Measurements from ENCODE around the gene IP6K1.
"Not testable (repeated sequence)": the region's sequence is repeated elsewhere in the genome, so short reads cannot be mapped to it uniquely, and the experiment has no call there.

Gene IP6K1

DNA sequence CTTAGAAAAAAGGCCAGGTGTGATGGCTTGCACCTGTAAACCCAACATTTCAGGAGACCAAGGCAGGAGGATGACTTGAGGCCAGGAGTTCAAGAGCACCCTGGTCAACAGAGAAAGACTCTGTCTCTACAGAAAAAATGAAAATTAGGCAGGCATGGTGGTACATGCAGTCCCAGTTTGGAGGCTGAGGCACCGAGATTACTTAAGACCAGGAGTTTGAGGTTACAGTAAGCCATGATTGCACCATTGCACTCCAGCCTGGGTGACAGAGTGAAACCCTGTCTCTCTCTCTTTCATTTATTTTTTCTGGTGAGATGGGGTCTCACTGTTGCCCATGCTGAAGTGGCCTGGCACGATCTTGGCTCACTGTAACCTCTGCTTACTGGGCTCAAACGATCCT lies 24.7 kb downstream of the IP6K1 start:
- DNase-seq: no peak

DNA sequence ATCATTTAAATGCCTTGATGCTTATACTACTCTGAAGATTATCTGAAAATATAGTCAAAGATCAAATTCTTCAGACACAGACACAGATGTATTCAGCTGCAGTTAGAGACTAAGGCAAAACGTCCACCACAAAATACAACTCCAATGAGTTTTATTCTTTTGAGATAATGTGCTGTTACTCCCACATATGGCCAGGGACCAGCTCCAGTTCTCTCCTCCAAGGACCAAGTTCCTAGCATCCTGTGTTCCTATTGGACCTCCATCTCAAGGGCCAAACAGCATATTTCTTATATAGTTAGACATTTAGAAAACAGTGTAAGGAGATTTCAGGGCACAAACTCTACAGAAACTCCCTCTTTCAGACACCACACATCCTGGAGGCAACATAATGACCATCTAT lies 27.1 kb downstream of the IP6K1 start:
- no peak for DNase-seq

DNA sequence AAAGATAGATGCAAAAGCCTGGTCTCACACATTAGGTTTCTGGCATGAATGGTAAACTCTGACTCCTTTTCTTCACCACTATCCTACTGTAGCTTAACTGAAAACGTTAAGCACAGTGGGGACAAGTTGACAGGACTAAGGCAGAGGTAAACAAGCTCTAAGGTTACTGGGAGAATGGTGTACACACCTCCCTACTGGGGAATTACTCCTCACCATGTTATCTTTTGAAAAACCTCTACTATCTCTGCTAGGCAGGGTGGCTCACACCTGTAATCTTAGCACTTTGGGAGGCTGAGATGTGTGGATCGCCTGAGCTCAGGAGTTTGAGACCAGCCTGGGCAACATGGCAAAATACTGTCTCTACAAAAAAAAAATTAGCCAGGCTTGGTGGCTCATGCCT lies 29.1 kb downstream of the IP6K1 start:
- DNase-seq: no peak

DNA sequence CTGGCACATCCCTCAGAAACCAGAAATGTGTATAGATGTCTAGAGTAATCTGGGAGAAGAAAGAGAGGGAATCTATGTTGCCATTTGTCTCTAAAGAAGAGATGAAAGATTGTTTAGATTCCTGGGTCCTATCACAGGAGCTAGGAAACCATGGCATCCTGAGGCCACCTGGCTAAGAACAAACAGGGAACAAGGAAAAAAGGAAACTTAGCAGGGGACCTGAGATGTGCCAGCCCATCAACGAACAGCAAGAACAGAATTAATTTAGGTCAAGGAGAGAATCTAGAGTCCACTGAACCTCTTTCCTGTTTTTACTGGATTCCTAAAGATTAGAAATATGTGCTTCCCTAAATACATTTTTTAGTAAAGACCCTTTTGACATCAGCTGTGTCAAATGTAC lies 30.3 kb downstream of the IP6K1 start:
- no peak for DNase-seq

DNA sequence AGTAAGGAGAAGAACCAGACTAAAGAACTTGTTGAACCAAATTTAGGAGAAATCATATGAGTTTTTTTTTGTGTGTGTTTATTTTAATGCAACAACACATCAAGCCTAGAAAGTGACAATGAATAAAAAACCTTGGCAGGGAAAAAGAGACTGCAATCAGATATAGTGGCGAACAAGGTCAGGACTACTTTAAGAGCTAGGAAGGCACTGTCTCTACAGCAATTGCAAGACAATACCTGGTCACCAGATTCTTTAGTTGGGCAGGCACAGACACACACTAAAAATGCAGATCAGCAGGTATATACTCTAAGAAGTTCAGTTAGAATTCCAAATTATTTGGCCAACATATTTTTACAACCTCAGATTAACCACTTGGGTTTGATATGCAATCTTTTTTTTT lies 31.8 kb downstream of the IP6K1 start:
- DNase-seq: no peak

DNA sequence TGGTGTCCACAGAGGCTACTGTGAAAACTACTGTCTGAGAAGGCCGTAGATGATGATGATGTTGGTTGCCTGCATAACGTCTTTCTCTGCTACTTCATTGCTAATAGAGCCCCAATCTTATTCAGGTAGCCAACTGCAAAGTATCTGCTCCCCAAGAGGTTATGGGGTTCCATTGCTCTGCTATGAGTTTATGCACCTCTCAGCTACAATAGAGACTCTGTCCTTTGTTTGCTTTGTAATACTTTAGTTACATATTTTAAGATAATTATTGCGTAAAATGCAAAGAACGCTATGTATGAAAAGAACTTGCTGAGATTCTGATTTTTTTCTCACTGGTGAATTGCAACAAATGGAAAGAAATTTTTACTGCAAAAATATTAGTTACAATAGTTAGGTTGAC lies 34.8 kb downstream of the IP6K1 start:
- DNase-seq: no peak

DNA sequence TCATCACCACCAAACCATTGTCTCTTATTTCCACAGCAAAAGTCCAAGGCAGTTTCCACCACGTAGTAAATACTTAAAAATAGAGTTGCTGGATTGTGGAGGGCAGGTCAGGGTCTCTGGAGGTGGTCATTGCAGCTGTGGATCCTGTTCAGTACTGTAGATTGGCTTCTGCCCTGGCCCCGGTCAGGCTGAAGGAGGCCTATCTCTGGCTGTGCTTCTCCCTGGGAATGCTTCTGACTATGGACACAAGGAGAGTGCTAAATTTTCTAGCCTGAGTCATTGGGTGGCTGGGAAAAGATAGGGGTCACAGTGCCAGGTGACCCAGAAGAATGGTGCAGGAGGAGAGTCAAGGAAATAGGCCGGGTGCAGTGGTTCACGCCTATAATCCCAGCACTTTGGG lies 36.3 kb downstream of the IP6K1 start:
- no peak for DNase-seq

DNA sequence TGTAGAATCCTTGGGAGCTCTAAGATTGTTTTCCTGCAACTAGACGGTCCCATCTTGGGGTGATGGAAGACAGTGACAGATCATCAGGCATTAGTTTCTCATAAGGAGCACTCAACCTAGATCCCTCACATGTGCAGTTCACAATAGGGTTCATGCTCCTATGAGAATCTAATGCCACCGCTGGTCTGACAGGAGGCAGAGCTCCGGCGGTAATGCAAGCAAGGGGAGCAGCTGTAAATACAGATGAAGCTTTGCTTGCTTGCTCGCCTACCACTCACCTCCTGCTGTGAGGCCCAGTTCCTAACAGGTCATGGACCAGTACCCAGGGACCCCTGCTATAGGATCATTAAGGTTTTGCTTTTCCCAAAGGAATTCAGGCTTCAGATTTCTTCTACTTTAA lies 37.5 kb downstream of the IP6K1 start:
- not testable (repeated sequence) for DNase-seq

DNA sequence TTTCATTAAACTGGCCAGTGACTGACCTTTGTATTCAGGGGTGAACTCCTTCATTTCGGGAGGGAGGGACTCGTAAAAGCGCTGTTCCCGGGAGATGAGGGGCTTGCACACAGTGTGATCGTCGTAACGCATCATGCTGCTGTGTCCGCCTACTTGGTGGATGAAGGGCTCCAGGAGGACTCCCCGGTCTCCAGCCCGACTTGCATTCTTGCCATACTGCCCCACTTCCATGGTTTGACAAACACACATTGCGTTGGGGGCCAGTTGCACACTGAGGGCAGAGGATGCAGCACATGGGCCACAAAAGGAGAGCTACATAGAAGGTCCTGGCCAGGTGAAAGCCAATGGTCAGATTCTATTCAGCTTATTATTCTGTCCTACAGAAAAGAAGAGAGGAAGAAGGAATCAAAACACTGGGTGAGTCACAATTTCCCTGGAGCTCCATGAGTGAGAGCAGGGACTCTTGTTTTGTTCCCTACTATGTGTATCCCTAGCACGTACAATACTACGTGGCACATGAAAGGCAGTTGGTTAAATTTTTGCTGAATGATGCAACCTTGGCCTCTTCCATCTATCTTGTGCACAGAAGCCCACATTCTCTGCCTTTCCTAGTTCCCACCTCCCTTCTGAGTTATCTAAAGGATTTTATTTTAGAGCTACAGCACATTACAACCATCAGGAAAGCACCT lies 38.4 kb downstream of the IP6K1 start:
- DNase-seq: no peak

DNA sequence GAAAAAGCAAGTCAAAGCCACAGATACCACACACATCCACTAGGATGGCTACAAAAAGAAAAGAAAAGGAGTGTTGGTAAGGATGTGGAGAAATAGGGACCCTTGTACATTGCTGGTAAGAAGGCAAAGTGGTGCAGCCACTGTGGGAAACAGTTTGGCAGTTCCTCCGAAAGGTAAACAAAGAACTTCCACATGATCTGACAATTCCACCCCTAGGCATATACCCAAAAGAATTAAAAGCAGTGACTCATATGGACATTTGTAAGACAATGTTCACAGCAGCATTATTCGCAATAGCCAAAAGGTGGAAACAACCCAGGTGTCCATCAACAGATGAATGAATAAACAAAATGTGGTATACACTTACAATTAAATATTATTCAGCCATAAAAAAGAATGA lies 40.4 kb downstream of the IP6K1 start:
- no peak for DNase-seq

DNA sequence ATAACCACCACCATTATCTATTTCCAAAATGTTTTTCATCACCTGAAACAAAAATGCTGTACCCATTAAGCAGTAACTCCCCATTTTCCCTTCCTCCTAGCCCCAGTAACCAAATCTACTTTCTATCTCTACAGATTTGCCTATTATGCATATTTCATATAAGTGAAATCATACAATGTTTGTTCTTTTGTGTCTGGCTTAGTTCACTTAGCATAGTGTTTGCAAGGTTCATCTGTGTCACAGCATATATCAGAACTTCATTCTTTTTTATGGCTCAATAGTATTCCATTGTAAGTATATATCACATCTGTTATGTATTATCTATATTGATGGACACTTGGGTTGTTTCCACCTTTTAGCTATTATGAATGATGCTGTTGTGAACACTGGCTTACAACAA lies 45.9 kb downstream of the IP6K1 start:
- no peak for DNase-seq

DNA sequence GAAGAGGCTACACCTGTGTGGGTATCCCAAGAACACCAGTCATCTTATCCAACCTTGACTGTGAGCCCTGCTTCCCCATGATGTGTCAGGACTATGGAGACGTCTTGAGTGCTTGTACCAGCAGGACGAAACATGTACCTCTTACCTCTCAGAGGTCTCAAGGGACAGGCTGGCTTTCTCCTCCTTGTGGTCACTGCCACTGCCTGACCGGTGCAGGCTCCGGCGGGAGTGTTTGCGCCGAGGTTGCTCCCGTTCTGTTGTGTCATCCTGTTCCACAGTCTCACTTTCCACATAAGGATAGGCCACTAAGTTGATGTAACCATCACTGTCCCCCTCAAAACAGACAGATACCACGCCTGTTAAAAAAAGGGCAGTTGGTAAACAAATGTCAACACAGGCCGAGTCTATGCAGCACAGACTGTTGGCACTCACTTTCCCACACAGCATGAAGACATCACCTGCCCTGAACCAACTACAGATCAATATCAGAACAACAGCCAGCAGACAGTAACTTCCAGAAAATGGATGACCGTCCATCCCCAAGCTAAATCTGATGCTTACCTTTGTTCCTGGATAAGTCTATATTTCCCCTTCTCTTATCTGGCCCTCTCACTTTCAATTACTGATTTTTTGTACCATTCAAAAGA lies 48.2 kb downstream of the IP6K1 start:
- DNase-seq: no peak

DNA sequence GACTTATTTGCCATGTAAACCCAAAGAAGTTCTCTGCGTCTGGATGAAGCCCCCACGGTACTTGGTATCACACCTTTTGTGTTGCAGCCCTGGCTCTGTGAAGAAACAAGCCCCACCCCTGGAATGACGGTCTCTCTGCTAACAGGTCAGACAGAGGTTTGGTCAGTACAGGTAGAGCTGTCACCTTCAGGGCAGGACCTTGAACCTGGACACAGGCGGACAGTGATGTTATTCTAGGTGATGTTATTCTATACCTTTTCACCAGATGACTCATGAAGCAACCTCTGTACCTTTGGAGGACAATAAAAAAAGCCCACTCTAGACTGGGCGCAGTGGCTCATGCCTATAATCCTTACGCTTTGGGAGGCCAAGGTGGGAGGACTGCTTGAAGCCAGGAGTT lies 51.6 kb downstream of the IP6K1 start:
- no peak for DNase-seq

DNA sequence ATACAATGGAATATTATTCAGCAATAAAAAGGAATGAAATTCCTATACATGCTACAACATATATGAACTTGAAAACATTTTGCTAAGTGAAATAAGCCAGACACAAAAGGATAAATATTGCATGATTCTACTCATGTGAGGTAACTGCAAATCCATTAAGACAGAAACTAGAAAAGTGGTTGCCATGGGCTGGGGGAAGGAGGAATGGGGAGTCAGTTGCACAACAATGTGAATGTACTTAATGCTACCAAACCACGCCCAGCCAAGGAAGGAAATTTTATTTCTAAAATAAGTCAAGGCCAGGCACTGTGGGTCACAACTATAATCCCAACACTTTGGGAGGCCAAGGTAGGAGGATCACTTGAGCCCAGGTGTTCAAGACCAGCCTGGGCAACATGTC lies 52.8 kb downstream of the IP6K1 start:
- no peak for DNase-seq

DNA sequence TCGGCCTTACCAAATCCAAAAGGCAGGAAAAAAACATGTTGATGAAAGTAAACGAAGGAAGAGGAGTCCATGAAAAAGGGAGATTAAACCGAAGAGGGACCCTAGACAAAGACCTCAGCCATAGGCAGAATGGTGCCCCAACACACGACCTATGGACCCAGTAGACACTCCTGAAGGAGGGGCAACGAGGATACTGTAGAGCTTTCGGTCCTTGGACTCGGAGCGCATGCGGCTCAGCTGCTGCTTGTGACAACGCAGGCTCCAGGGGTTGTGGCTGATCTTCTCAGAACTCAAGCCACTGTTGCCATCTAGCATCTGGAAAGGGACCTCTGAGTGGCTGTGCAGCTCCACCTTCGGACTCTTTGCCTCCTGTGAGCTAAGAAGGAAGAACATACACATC lies 53.7 kb downstream of the IP6K1 start:
- DNase-seq: no peak

DNA sequence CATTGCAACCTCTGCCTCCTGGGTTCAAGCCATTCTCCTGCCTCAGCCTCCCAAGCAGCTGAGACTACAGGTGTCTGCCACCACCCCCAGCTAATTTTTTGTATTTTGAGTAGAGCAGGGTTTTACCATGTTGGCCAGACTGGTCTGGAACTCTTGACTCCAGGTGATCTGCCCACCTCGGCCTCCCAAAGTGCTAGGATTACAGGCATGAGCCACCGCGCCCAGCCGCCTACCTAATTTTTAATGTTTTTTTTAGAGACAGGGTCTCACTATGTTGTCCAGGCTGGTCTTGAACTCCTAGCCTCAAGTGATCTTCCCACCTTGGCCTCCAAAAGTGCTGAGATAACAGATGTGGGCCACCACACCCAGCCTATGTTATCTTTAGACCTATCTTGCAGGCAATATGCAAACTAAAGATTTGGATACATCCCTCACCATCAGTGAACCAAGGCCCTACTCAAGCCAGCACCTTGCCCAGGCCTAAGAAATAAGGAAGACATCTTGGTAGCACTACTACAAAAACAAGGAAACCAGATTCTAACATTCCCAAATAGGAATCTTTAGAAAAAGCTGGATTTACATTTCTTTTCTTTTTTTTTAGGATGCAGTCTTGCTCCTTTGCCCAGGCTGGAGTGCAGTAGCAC lies 56.3 kb downstream of the IP6K1 start:
- DNase-seq: no peak

DNA sequence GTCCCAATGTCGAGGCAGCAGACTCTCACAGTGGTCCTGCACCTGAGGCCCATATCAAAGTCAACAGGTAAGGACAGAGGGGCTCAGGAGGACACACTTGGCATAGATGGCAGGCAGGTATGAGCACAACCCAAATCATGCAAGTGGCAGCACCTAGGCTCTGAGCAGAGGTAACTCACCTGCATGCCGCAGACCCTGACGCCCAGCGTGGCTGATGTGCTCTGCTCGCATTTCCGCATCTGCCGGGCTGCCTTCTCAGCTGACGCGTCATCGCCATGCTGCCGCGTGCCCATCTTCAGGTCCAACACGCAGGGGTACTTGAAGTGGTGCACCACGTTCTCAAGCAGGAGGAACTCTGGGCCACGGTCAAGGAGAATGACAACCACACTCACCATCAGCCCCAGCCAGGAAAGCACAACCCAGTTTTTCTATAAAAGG lies 58.4 kb downstream of the IP6K1 start:
- no peak for DNase-seq

DNA sequence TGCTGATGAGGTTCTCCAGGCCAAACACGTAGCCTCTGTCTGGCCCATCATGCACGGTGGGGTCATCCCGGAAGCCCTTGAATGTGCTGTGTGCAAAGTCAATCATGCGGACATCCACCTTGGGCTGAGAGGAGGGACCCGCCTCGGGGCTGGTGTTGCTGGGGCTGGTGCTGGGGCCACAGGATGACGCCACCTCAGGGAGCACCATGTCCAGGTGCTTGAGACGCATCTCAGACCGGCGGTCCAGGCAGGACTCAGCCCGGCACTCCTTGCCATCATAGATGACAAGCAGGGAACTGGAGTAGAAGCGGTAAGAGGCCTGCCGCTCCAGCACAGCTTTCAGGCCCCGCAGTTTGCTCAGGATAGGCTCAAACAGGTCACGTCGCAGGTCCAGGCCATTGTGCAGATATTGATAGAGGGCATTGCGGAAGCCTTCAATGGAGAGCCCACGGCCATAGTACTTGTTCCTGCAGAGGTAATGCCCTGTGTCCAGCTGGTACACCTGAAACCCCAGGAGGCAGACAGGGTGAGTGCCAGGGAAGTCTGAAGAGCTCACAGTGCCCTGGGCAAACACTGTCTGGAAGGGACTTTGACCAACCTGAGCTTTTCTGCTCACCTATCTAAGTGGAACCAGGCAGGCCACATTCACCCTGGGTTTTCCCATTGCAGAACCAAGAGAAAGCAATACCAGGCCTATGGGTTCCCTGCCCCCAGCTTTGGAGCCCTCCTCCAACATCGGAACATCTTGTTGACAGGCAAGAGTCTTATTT lies 59.0 kb downstream of the IP6K1 start:
- DNase-seq: no peak

DNA sequence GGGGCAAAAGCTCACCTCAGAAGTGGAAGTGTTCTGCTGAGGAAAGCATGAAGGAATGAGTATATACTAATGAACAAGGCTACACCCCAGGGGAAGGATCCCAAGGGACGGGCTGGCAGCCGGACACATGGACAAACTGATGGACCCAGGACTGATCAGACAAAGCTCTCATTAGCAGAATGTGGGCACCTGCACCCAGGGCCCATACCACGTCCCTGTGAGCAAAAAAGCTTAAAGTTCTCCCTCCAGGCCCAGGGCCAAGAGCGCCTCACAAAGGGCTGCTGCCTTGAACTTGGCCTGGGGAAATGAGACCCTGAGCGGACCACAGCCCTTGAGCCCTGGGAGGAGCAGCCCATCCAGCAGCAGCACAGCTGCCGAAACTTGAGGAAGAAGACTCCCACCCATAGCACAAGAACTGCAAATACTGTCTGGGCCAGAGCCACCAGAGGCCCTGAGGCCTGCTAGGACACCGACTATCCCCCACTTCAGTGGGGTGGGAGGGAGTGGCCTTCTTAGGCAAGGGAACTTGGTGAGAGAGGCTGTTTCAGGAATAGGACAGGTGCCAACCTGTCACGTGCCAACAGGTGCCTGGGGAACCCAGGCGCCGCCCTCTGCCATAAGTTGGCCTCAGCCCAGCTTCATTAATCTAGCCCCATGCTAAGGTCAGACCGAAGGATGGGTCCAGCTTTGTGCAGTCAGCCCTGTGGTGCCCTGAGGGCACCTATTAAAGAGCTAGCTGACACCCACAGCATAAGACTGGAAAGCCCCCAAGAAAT lies 60.2 kb downstream of the IP6K1 start:
- no peak for DNase-seq

DNA sequence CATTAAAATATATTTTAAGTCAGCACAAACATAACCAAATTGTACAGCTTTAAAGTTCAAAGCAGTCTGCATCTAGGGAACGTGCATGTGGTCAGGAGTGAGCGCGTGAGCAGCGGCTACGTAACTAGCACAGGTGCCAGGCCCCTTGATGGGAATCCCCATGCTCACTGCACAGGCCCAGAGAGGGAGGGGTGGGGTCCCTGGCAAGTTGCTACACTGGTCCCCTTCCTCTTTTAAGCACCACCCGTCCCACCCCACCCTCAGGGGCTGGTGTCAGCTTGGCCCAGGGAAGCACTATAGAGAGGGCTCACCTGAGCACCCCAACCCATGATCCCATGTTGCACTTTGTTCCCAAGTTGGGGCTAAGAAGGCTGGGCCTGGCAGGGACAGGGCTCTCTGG lies 61.8 kb downstream of the IP6K1 start:
- peak; percentile 55 to 77 for DNase-seq

DNA sequence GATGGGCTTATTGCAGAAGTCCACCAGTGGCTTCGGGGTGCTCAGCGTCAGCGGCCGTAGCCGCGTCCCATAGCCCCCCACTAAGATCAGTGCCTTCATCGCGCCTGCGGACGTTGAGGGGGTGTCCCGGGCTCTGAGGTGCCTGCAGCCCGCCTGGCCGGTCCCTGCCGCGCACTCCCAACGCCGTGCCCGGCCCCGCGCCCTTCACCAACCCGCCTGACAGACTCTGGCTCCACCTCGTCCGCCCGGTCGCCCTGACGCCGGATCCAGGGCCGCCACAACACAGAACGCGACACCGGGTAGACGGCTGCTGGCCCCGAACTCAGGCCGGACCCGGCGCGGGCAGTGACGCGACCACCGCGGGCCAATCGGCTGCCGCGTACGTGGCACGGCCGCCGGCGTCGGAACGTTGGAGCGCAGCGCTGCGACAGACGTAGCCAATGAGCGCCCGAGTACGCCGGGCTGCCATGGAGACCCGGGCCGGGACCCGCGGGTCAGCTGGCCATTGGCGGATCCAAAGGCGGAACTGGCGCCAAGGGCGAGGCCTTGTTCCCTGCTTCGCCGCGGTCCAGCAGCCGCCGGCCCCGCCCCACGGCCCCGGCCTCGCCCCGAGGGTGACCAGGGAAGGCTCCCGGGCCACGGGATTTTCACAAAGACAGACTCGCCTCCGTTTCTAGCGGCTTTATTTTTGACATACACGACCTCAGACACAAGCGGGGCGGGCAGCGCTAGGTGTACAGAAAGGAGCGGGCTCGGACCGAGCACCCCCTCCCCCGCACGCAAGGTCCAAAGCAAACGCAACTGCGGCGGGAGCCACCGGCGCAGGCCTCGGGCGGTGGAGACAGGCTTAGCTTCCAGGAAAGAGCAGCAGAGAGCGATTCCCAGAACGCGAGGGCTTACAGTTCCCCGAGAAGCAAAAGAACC lies 62.5 kb downstream of the IP6K1 start, which contains the start of gene GMPPB:
GMPPB (minus strand) TSS at position 324 of the 924 bp plus-strand sequence; CDS start at position 99, 225 bp downstream.
- DNase-seq: peak; percentile 91 to 94

DNA sequence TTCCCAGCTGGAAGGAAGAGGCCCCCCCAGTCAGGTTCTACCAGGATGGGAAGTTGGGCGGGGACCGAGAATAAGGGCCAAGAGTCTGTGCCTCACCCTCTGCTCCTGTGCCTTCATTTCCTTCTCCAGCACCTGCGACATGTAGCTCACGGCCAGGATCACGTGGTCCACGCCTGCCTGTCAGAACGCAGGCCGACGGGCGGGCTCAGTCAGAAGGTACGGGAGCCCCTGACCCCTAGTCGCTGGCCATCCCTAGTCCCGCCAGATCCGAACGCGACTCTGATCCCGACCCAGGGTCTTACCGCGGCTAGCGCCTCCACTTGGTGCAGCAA lies 63.1 kb downstream of the IP6K1 start:
- peak; percentile 63 to 65 for DNase-seq

Measured in CD4-positive, alpha-beta T cell treated with Interleukin-4 for 1 hour (primary cell).